ENCODE data around the gene POLR2E. TPM values are rescaled to one million over a fixed set of nuclear protein-coding genes. Genes with fewer than 3 reads are reported as not detected.
A peak's percentile ranks its signal among the peaks of the same experiment; 100 is the strongest.

POLR2E gene
- total RNA-seq, 1 donor from 2014 or later = 173 TPM

- H3K4me1 Mint-ChIP-seq = peaks cover 60% of the 10 kb centered on the region
- no peak for DNase-seq
Measured at GRCh38 chr19:1038978-1039645, 56.1 kb downstream of the POLR2E start.

GRCh38 chr19:1037621-1038064 is 57.5 kb downstream of the POLR2E start:
- H3K27me3 Mint-ChIP-seq = no peaks in the 10 kb centered on the region
- ChIA-PET CTCF (interaction anchor here (0.8 to 4.2 kb wide), 3 partner anchors 11 to 29 kb away, joined by 3 to 15 read pairs (median 3); partner anchors contain the start of genes ARHGAP45 and CNN2), POLR2A (interaction anchor here (0.5 to 9.9 kb wide), 17 partner anchors 9 to 231 kb away, joined by 3 to 365 read pairs (median 5); partner anchors contain the start of genes ARHGAP45, CNN2, GPX4 and RNU6-2)
- TF ChIP-seq CTCF (IDR thresholded peaks at IDR 0.05) = no peak
- DNase-seq (peak; percentile 54), ATAC-seq (ENCODE audit: low read depth) (peak; percentile 0)
- no peaks in the 10 kb centered on the region for H3K9me3 Mint-ChIP-seq
- peak overlapping the region; percentile 96 for H3K27ac Mint-ChIP-seq
- peaks cover 49% of the 10 kb centered on the region for H3K36me3 Mint-ChIP-seq (ENCODE audit: low read depth)
- intact Hi-C loops (cut with micrococcal nuclease) = loop anchor here (2.0 kb wide), 2 partner anchors 29 to 57 kb away; partner anchors contain the start of genes ARHGAP45 and POLR2E
- peaks cover 60% of the 10 kb centered on the region for H3K4me1 Mint-ChIP-seq
- peak overlapping the region; percentile 98 for H3K4me3 Mint-ChIP-seq

More at GRCh38 chr19:1038978-1039645, 56.1 kb downstream of the POLR2E start:
- intact Hi-C loops (cut with micrococcal nuclease) = loop anchor here (2.0 kb wide), 2 partner anchors 28 to 56 kb away; partner anchors contain the start of genes ARHGAP45 and POLR2E
- ChIA-PET CTCF (interaction anchor here (0.6 to 4.2 kb wide), 5 partner anchors 12 to 205 kb away, joined by 3 to 15 read pairs (median 5); partner anchors contain the start of genes ARHGAP45, CNN2 and RNU6-2), POLR2A (interaction anchor here (0.6 to 9.9 kb wide), 29 partner anchors 10 to 231 kb away, joined by 3 to 365 read pairs (median 6); partner anchors contain the start of genes ARHGAP45, CIRBP, CNN2 and GPX4)
- ATAC-seq (ENCODE audit: low read depth) = no peak
- Mint-ChIP-seq H3K9me3 (no peaks in the 10 kb centered on the region), H3K27ac (peak overlapping the region; percentile 96), H3K27me3 (no peaks in the 10 kb centered on the region), H3K36me3 (ENCODE audit: low read depth) (peaks cover 47% of the 10 kb centered on the region), H3K4me3 (peak overlapping the region; percentile 98)
- TF ChIP-seq CTCF (IDR thresholded peaks at IDR 0.05) = no peak

Other genes starting within 250 kb of the POLR2E start
- gene ELANE, start 243.1 kb downstream of the POLR2E start, total RNA-seq = not detected in 2 replicates
- 0.54 TPM in 1 of 2 replicates, not detected in the other for gene CFD, start 235.7 kb downstream of the POLR2E start, total RNA-seq
- 76.1 and 79.3 TPM in 2 replicates for gene MED16, start 202.2 kb downstream of the POLR2E start, total RNA-seq
- gene RNU6-9, start 201.9 kb downstream of the POLR2E start, total RNA-seq = not detected in 2 replicates
- 174 and 189 TPM in 2 replicates for gene R3HDM4, start 182.2 kb downstream of the POLR2E start, total RNA-seq
- gene KISS1R, start 178.0 kb downstream of the POLR2E start, total RNA-seq = 0.49 TPM in 2 replicates
- gene ARID3A, start 169.3 kb downstream of the POLR2E start, total RNA-seq = 67.7 and 74.9 TPM in 2 replicates
- gene WDR18, start 111.0 kb downstream of the POLR2E start, total RNA-seq = 66.5 and 84.7 TPM in 2 replicates
- gene GRIN3B, start 95.0 kb downstream of the POLR2E start, total RNA-seq = 0.11 TPM in 1 of 2 replicates, not detected in the other
- gene TMEM259, start 74.3 kb downstream of the POLR2E start, total RNA-seq = 223 and 257 TPM in 2 replicates
- gene RNU6-2, start 73.9 kb downstream of the POLR2E start, total RNA-seq = not detected in 2 replicates
- gene CNN2, start 68.8 kb downstream of the POLR2E start, total RNA-seq = 352 and 371 TPM in 2 replicates
- gene ABCA7, start 55.3 kb downstream of the POLR2E start, total RNA-seq = 164 and 188 TPM in 2 replicates
- 266 and 312 TPM in 2 replicates for gene ARHGAP45, start 28.2 kb downstream of the POLR2E start, total RNA-seq
- gene GPX4, start 8.6 kb upstream of the POLR2E start, total RNA-seq = 213 and 218 TPM in 2 replicates
- 111 and 127 TPM in 2 replicates for gene SBNO2, start 78.9 kb upstream of the POLR2E start, total RNA-seq
- 62.0 and 67.6 TPM in 2 replicates for gene STK11, start 110.4 kb upstream of the POLR2E start, total RNA-seq
- gene CBARP, start 142.6 kb upstream of the POLR2E start, total RNA-seq = 0.29 and 0.64 TPM in 2 replicates
- 172 and 185 TPM in 2 replicates for gene ATP5F1D, start 146.4 kb upstream of the POLR2E start, total RNA-seq
- gene MIDN, start 153.2 kb upstream of the POLR2E start, total RNA-seq = 64.5 and 68.4 TPM in 2 replicates
- gene CIRBP, start 174.0 kb upstream of the POLR2E start, total RNA-seq = 399 and 400 TPM in 2 replicates
- 47.9 and 52.0 TPM in 2 replicates for gene FAM174C, start 180.2 kb upstream of the POLR2E start, total RNA-seq
- gene EFNA2, start 190.5 kb upstream of the POLR2E start, total RNA-seq = not detected in 2 replicates